ENCODE data around the gene GLRX3. TPM values are rescaled to one million over a fixed set of nuclear protein-coding genes. Genes with fewer than 3 reads are reported as not detected.

Gene GLRX3
- total RNA-seq, 4 donors from 2014 or later, result 28.4 to 38.2 (median 35.9) TPM

- 77 to 81% methylated on average over 2 of the region's 2 CpGs for WGBS, 2 donors
Observed at GRCh38 chr10:130227883-130228282, 91.7 kb downstream of the GLRX3 start.

More at GRCh38 chr10:130227883-130228282, 91.7 kb downstream of the GLRX3 start:
- H3K4me3 ChIP-seq, result no peak overlapping the region
- H3K27ac ChIP-seq, result no peak overlapping the region
- TF ChIP-seq POLR2A (IDR thresholded peaks at IDR 0.05) (no peak), EP300 (IDR thresholded peaks at IDR 0.05) (no peak)
- TF ChIP-seq, protein P1, sequence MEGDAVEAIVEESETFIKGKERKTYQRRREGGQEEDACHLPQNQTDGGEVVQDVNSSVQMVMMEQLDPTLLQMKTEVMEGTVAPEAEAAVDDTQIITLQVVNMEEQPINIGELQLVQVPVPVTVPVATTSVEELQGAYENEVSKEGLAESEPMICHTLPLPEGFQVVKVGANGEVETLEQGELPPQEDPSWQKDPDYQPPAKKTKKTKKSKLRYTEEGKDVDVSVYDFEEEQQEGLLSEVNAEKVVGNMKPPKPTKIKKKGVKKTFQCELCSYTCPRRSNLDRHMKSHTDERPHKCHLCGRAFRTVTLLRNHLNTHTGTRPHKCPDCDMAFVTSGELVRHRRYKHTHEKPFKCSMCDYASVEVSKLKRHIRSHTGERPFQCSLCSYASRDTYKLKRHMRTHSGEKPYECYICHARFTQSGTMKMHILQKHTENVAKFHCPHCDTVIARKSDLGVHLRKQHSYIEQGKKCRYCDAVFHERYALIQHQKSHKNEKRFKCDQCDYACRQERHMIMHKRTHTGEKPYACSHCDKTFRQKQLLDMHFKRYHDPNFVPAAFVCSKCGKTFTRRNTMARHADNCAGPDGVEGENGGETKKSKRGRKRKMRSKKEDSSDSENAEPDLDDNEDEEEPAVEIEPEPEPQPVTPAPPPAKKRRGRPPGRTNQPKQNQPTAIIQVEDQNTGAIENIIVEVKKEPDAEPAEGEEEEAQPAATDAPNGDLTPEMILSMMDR (IDR thresholded peaks at IDR 0.05), result no peak
- H3K4me1 ChIP-seq, result no peaks in the 10 kb centered on the region
- no peaks in the 10 kb centered on the region for H3K27me3 ChIP-seq
- H3K36me3 ChIP-seq, result no peaks in the 10 kb centered on the region
- peaks cover 0 to 22% (median 0%) of the 10 kb centered on the region in 4 donors for H3K9me3 ChIP-seq
- DNase-seq (ENCODE audit: low spot score in 2 of 2), result no peak

Other genes starting within 250 kb of the GLRX3 start
- gene EBF3, start 172.1 kb upstream of the GLRX3 start, total RNA-seq, result 10 to 100 TPM; 27.3 to 41.0 (median 31.2) TPM
- gene C10orf143, start 25.6 kb upstream of the GLRX3 start, total RNA-seq, result 1 to 10 TPM; 1.5 to 8.6 (median 3.7) TPM

All from tibial nerve (tissue), 4 donors.